Chondrocyte (in vitro differentiated cells): ENCODE measurements around the gene ROS1. TPM values are rescaled to one million over a fixed set of nuclear protein-coding genes. Genes with fewer than 3 reads are reported as not detected.

Experiments
- DNase-seq: peaks from one replicate; pipeline ENCODE4 v3.0.0; 2021; ENCODE audit warnings: mixed read lengths, low spot score
- H3K27ac Mint-ChIP-seq: one replicate; pipeline ENCODE4 v1.8.0; 2021; ENCODE audit warnings: mild to moderate bottlenecking, moderate library complexity, mixed read lengths; ENCODE audit not compliant: unreplicated experiment
- H3K27me3 Mint-ChIP-seq: 2 replicates; pipeline ENCODE4 v1.8.0; 2021; ENCODE audit warnings: low read depth, mixed read lengths
- H3K36me3 Mint-ChIP-seq: 2 replicates; pipeline ENCODE4 v1.8.0; 2021; ENCODE audit warnings: low read depth, mixed read lengths
- H3K4me1 Mint-ChIP-seq: 2 replicates; pipeline ENCODE4 v1.8.0; 2021; ENCODE audit warnings: low read depth, mild to moderate bottlenecking, mixed read lengths
- H3K4me3 Mint-ChIP-seq: one replicate; pipeline ENCODE4 v1.8.0; 2021; ENCODE audit warnings: mild to moderate bottlenecking, moderate library complexity, mixed read lengths; ENCODE audit not compliant: unreplicated experiment
- H3K9me3 Mint-ChIP-seq: 2 replicates; pipeline ENCODE4 v1.8.0; 2021; ENCODE audit warnings: low read depth, mixed read lengths
- total RNA-seq: library from RNA; stranded (reverse); gene quantifications from 3 replicates; pipeline ENCODE4 v1.2.1, GENCODE V29; 2021
- TF ChIP-seq, protein P1 (sequence below): fragments of 200-600 bp; sonication (generic); IDR thresholded peaks from 2 replicates; pipeline ENCODE4 v1.5.0; 2021; ENCODE audit warnings: antibody characterized with exemption, mild to moderate bottlenecking, moderate library complexity

ROS1 gene
- total RNA-seq, 1 donor from 2014 or later, result not detected

DNA sequence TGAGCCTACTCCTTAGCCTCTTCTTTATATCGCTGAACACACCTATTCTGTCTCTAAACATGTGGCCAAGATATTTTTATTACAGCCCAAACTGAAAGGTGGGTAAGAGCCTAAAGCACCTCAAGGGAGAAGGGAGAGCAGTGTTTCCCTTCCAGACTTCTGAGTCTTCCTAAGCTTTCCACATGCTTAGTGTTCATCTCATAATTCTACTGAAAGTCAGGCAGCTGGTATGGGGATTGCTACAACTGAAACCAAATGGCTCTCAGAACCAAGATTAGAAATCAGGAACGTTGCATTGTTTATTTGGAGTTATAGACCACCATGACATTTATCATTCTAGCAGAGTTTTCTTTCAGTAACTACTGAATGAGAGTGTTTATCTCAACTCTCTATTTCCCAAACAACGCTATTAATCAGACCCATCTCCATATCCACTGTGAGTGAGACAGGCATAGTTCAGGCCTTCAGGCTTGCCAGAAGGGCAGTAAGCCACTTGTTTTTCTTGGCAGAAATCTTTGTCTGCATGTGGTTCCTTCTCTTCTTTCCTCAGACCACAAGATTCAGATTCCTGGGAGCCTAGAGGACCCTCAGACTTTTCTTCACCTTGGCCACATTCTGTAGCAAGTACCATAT, 137.5 kb downstream of the ROS1 start:
- no peak overlapping the region for H3K4me3 Mint-ChIP-seq
- H3K36me3 Mint-ChIP-seq, result no peaks in the 10 kb centered on the region
- H3K9me3 Mint-ChIP-seq, result no peaks in the 10 kb centered on the region
- no peak for DNase-seq
- H3K4me1 Mint-ChIP-seq, result no peaks in the 10 kb centered on the region
- H3K27me3 Mint-ChIP-seq, result peaks cover 2% of the 10 kb centered on the region
- TF ChIP-seq, protein P1, sequence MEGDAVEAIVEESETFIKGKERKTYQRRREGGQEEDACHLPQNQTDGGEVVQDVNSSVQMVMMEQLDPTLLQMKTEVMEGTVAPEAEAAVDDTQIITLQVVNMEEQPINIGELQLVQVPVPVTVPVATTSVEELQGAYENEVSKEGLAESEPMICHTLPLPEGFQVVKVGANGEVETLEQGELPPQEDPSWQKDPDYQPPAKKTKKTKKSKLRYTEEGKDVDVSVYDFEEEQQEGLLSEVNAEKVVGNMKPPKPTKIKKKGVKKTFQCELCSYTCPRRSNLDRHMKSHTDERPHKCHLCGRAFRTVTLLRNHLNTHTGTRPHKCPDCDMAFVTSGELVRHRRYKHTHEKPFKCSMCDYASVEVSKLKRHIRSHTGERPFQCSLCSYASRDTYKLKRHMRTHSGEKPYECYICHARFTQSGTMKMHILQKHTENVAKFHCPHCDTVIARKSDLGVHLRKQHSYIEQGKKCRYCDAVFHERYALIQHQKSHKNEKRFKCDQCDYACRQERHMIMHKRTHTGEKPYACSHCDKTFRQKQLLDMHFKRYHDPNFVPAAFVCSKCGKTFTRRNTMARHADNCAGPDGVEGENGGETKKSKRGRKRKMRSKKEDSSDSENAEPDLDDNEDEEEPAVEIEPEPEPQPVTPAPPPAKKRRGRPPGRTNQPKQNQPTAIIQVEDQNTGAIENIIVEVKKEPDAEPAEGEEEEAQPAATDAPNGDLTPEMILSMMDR, result no peak
- H3K27ac Mint-ChIP-seq, result no peak overlapping the region

DNA sequence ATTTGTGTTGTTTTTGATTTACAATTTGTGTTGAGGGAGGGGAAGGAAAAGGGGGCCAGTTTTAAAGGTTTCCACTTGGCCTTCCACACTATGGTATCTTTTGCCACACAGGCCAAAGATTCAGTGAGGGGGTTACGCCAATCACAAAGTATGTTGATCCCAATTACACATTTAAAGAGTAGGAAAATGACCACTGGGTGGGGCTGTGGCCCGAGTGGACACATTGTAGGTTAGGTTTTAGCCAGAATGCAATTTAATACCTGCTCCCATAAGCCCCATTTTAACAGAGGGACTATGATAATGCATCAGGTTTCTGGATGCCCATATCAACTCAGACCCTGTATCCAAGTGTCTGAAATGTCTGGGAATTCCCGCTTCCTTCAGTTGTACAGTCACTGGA, 144.8 kb downstream of the ROS1 start:
- H3K36me3 Mint-ChIP-seq, result no peaks in the 10 kb centered on the region
- peaks cover 25% of the 10 kb centered on the region for H3K27me3 Mint-ChIP-seq
- TF ChIP-seq, protein P1, result peak; percentile 29
- no peak overlapping the region for H3K4me3 Mint-ChIP-seq
- H3K27ac Mint-ChIP-seq, result no peak overlapping the region
- DNase-seq, result no peak
- H3K4me1 Mint-ChIP-seq, result no peaks in the 10 kb centered on the region
- no peaks in the 10 kb centered on the region for H3K9me3 Mint-ChIP-seq

DNA sequence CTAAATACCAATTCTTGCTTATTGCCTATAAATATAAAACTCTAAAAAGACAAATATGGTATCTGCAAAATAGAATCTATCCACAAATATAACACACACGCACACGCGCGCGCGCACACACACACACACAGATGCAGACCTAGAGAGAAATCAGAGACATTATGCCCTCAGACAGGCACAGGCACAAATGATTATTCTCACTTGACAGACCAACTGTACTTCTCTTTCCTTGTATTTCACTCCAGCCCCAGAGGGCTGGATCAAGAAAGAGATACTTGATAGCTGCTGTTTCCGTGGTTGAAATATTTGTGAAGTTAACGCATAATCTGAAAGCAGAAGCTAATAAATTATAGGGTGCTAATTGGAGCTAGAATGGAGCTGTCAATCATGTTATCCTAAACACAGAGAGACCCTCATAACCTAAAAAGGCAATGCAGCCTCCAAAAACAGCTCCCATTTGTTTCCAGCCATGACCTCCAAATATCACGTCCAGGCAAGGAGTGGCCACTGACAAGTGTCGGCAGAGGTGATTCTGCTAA, 148.9 kb downstream of the ROS1 start:
- Mint-ChIP-seq H3K4me1 (no peaks in the 10 kb centered on the region), H3K27me3 (peaks cover 57% of the 10 kb centered on the region), H3K9me3 (no peaks in the 10 kb centered on the region), H3K4me3 (no peak overlapping the region), H3K27ac (no peak overlapping the region), H3K36me3 (no peaks in the 10 kb centered on the region)
- TF ChIP-seq, protein P1, result no peak
- DNase-seq, result no peak

DNA sequence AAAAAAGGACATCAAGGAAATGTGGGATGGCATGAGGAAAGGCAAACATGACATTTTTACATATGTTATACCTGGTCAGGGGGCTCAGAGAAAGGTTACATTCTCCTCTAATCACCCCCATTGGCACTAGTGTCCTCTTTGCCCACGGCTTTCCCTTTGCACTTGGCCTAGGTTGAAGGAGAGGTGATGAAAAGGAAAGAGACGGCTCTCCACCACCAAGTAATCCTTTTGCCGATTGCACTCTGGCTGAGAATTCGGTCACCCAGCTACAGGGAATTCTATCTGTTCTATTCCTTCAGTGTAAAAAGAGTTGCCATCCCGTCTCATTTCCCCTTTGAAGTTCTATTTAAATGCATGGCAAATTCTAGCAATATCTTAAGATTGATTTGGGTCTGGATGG, 150.0 kb downstream of the ROS1 start:
- Mint-ChIP-seq H3K9me3 (no peaks in the 10 kb centered on the region), H3K27me3 (peaks cover 63% of the 10 kb centered on the region), H3K36me3 (no peaks in the 10 kb centered on the region), H3K27ac (no peak overlapping the region), H3K4me3 (no peak overlapping the region), H3K4me1 (no peaks in the 10 kb centered on the region)
- TF ChIP-seq, protein P1, result no peak
- DNase-seq, result no peak

DNA sequence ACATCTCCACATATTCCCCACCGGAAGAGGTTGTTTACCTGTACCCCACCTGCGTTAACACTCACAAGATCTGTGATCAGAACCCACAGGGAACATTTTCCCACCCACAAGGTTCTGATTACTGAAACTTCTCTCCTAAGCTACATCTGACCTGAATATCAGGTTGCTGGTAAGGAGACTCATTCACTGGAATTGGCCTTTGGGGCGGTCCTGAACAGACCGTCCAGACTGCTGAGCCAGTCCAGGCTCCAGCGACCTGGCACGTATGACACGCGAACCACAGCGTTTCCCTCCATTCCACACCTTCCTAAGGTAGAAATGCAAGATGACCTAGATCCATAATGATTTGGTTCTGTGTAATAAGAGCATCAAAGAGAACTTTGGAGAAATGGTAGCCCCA, 150.5 kb downstream of the ROS1 start:
- no peak overlapping the region for H3K4me3 Mint-ChIP-seq
- DNase-seq, result no peak
- H3K27me3 Mint-ChIP-seq, result peaks cover 61% of the 10 kb centered on the region
- no peaks in the 10 kb centered on the region for H3K9me3 Mint-ChIP-seq
- H3K36me3 Mint-ChIP-seq, result no peaks in the 10 kb centered on the region
- peaks cover 3% of the 10 kb centered on the region for H3K4me1 Mint-ChIP-seq
- TF ChIP-seq, protein P1, result no peak
- H3K27ac Mint-ChIP-seq, result no peak overlapping the region
